H9 (cell line): ENCODE data around the gene TMEM213. TPM values are rescaled to one million over a fixed set of nuclear protein-coding genes. Genes with fewer than 3 reads are reported as not detected.

Experiments
- DNase-seq: peaks from one replicate; pipeline ENCODE4 v3.0.0-alpha.2; 2017
- H2AFZ ChIP-seq: one replicate; pipeline ENCODE4 v1.6.1; 2013; ENCODE audit warnings: mild to moderate bottlenecking, low read length, control low read depth, moderate library complexity
- H2AK5ac ChIP-seq: 2 replicates; pipeline ENCODE4 v1.6.1; 2013; ENCODE audit warnings: low read length, control low read depth, mixed read lengths; ENCODE audit not compliant: insufficient read length
- H2BK120ac ChIP-seq: one replicate; pipeline ENCODE4 v1.6.1; 2013; ENCODE audit warnings: low read depth, mild to moderate bottlenecking, low read length, control low read depth, inconsistent platforms; ENCODE audit not compliant: poor library complexity, severe bottlenecking
- H2BK12ac ChIP-seq: 2 replicates; pipeline ENCODE4 v1.6.1; 2013; ENCODE audit warnings: low read length, control low read depth, mixed read lengths, low read depth; ENCODE audit not compliant: insufficient read length
- H2BK15ac ChIP-seq: 2 replicates; pipeline ENCODE4 v1.6.1; 2013; ENCODE audit warnings: low read depth, low read length, control low read depth
- H2BK20ac ChIP-seq: one replicate; pipeline ENCODE4 v1.6.1; 2013; ENCODE audit warnings: low read depth, mild to moderate bottlenecking, low read length, control low read depth, inconsistent platforms; ENCODE audit not compliant: poor library complexity, severe bottlenecking
- H2BK5ac ChIP-seq: 2 replicates; pipeline ENCODE4 v1.6.1; 2013; ENCODE audit warnings: low read length, control low read depth, mixed read lengths; ENCODE audit not compliant: insufficient read length
- H3K14ac ChIP-seq: 2 replicates; pipeline ENCODE4 v1.6.1; 2013; ENCODE audit warnings: low read length, control low read depth; ENCODE audit not compliant: insufficient read depth
- H3K18ac ChIP-seq: 2 replicates; pipeline ENCODE4 v1.6.1; 2013; ENCODE audit warnings: low read depth, mild to moderate bottlenecking, mixed read lengths, low read length, control low read depth; ENCODE audit not compliant: insufficient read length
- H3K23ac ChIP-seq: 2 replicates; pipeline ENCODE4 v1.6.1; 2013; ENCODE audit warnings: low read length, control low read depth, mixed read lengths, low read depth; ENCODE audit not compliant: insufficient read length
- H3K23me2 ChIP-seq: 2 replicates; pipeline ENCODE4 v1.6.1; 2013; ENCODE audit warnings: low read depth, mild to moderate bottlenecking, mixed read lengths, low read length, control low read depth; ENCODE audit not compliant: insufficient read length, poor library complexity, severe bottlenecking
- H3K27ac ChIP-seq: 2 replicates; pipeline ENCODE4 v1.5.1; 2013; ENCODE audit warnings: low read length, control low read depth, mixed read lengths, low read depth; ENCODE audit not compliant: insufficient read length
- H3K27me3 ChIP-seq: 2 replicates; pipeline ENCODE4 v1.6.1; 2013; ENCODE audit warnings: low read length, control low read depth, inconsistent platforms; ENCODE audit not compliant: insufficient read depth
- H3K4ac ChIP-seq: 2 replicates; pipeline ENCODE4 v1.6.1; 2013; ENCODE audit warnings: low read depth, mild to moderate bottlenecking, control low read depth, inconsistent platforms, low read length, moderate library complexity
- H3K4me1 ChIP-seq: 2 replicates; pipeline ENCODE4 v1.6.1; 2013; ENCODE audit warnings: low read length, control low read depth, inconsistent platforms; ENCODE audit not compliant: insufficient read depth
- H3K4me2 ChIP-seq: 2 replicates; pipeline ENCODE4 v1.6.1; 2013; ENCODE audit warnings: low read length, control low read depth, mixed read lengths; ENCODE audit not compliant: insufficient read length, insufficient read depth
- H3K56ac ChIP-seq: 2 replicates; pipeline ENCODE4 v1.6.1; 2013; ENCODE audit warnings: low read depth, mild to moderate bottlenecking, mixed read lengths, low read length, control low read depth; ENCODE audit not compliant: insufficient read length
- H3K79me1 ChIP-seq: 2 replicates; pipeline ENCODE4 v1.6.1; 2013; ENCODE audit warnings: low read depth, mild to moderate bottlenecking, moderate library complexity, low read length, control low read depth, inconsistent platforms; ENCODE audit not compliant: insufficient read depth, poor library complexity, severe bottlenecking
- H3K79me2 ChIP-seq: 2 replicates; pipeline ENCODE4 v1.6.1; 2013; ENCODE audit warnings: low read length, control low read depth, inconsistent platforms; ENCODE audit not compliant: insufficient read depth
- H3K9ac ChIP-seq: 2 replicates; pipeline ENCODE4 v1.6.1; 2013; ENCODE audit warnings: low read length, control low read depth, mixed read lengths; ENCODE audit not compliant: insufficient read length; ENCODE audit errors: extremely low read depth
- H3K9me3 ChIP-seq: one replicate; pipeline ENCODE4 v1.6.1; 2013; ENCODE audit warnings: low read depth, low read length, inconsistent platforms; ENCODE audit not compliant: control insufficient read depth
- H3T11ph ChIP-seq: one replicate; pipeline ENCODE4 v1.6.1; 2013; ENCODE audit warnings: mild to moderate bottlenecking, low read length, control low read depth, inconsistent platforms
- H4K20me1 ChIP-seq: one replicate; pipeline ENCODE4 v1.6.1; 2013; ENCODE audit not compliant: control insufficient read depth, insufficient read length, insufficient read depth
- H4K5ac ChIP-seq: 2 replicates; pipeline ENCODE4 v1.6.1; 2013; ENCODE audit warnings: low read depth, mild to moderate bottlenecking, mixed read lengths, low read length, control low read depth; ENCODE audit not compliant: insufficient read length
- H4K8ac ChIP-seq: replicated peaks from 2 replicates; pipeline ENCODE4 v1.6.1; 2013; ENCODE audit warnings: low read length, control low read depth, mixed read lengths, low read depth; ENCODE audit not compliant: insufficient read length
- H4K91ac ChIP-seq: 2 replicates; pipeline ENCODE4 v1.6.1; 2013; ENCODE audit warnings: low read depth, mild to moderate bottlenecking, moderate library complexity, mixed read lengths, low read length, control low read depth; ENCODE audit not compliant: insufficient read length
- H3K27ac Mint-ChIP-seq, 3 experiments: 2 replicates in 2 of 3; 3 replicates in 1 of 3; pipeline ENCODE4 v1.8.0; 2020 to 2021; ENCODE audit warnings: mixed read lengths in 3 of 3, mild to moderate bottlenecking in 1 of 3, moderate library complexity in 1 of 3
- H3K27me3 Mint-ChIP-seq: 2 replicates; pipeline ENCODE4 v1.8.0; 2021; ENCODE audit warnings: low read depth, mild to moderate bottlenecking, moderate library complexity, mixed read lengths
- H3K36me3 Mint-ChIP-seq, 3 experiments: 2 replicates in 2 of 3; 3 replicates in 1 of 3; pipeline ENCODE4 v1.8.0; 2020 to 2021; ENCODE audit warnings: low read depth in 3 of 3, mixed read lengths in 3 of 3; ENCODE audit not compliant: insufficient read depth in 1 of 3
- H3K4me1 Mint-ChIP-seq, 2 experiments: 2 replicates each; pipeline ENCODE4 v1.8.0; 2020; ENCODE audit warnings: mixed read lengths in 2 of 2
- H3K4me3 Mint-ChIP-seq, 2 experiments: 2 replicates in 1 of 2; 3 replicates in 1 of 2; pipeline ENCODE4 v1.8.0; 2020 to 2021; ENCODE audit warnings: mild to moderate bottlenecking in 2 of 2, mixed read lengths in 2 of 2, moderate library complexity in 1 of 2
- H3K9me3 Mint-ChIP-seq, 2 experiments: 2 replicates in 1 of 2; 3 replicates in 1 of 2; pipeline ENCODE4 v1.8.0; 2020; ENCODE audit warnings: mild to moderate bottlenecking in 2 of 2, mixed read lengths in 2 of 2, moderate library complexity in 1 of 2
- WGBS: extraction: QIAGEN DNeasy Blood & Tissue Kit; methylation state at CpG from one replicate; pipeline ENCODE4 v1.1.7; 2013; ENCODE audit warnings: missing lambda C conversion rate, low lambda C conversion rate, mixed read lengths; ENCODE audit not compliant: insufficient read length; ENCODE audit errors: extremely low coverage; 5-methylcytosine and 5-hydroxymethylcytosine counted together
- total RNA-seq: library from RNA; stranded (reverse); gene quantifications from 2 replicates; pipeline ENCODE4 v1.2.1, GENCODE V29; 2021
- TF ChIP-seq, protein P1 (sequence below): fragments of 200-600 bp; sonication (generic); conservative IDR thresholded peaks from 3 replicates; pipeline ENCODE4 v1.8.0; 2021; ENCODE audit warnings: antibody characterized with exemption, mild to moderate bottlenecking

Gene TMEM213
- total RNA-seq, 1 experiment from 2014 or later: 0.22 TPM

DNA sequence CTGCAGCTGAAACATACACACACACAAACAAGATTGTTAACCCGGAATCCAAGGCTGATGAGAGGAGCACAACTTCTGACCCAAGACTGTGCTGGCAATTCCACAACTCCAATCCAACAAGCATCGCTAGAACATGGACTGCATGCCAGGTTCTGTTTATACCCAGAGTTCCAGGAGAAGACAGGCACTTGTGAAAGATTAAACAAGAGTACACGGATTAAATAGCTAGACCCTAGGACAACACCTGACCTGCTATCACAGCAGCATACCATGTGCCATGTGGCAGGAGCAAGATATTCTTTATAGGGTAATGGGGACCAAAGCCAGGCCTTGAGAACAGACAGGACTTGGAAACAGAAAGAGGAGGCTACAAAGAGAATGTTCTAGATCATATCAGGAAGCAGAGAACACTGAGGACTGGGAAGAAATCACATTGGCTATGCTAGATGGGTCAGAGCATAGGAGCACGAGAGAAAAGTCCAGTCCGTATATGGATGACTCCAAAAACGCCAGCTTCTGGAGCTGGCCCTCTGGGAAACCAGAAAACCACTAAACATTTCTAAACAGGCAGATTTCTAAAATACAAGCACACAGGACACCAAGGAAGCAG lies 83.9 kb downstream of the TMEM213 start:
- no peak overlapping the region for H2BK20ac ChIP-seq
- H3K18ac ChIP-seq: no peak overlapping the region
- H3K4me1 Mint-ChIP-seq: peaks cover 3% of the 10 kb centered on the region in 2 experiments; a peak in 3 of 4 replicates
- H3K4me2 ChIP-seq: no peak overlapping the region
- H4K20me1 ChIP-seq: no peaks in the 10 kb centered on the region
- H3T11ph ChIP-seq: no peak overlapping the region
- no peak overlapping the region for H3K4me3 Mint-ChIP-seq
- H3K4me1 ChIP-seq: no peaks in the 10 kb centered on the region
- no peak overlapping the region for H2BK5ac ChIP-seq
- no peak overlapping the region for H3K14ac ChIP-seq
- H3K27me3 ChIP-seq: no peaks in the 10 kb centered on the region
- peak overlapping the region in 2 of 3 experiments; percentile 2 to 55; a peak in 3 of 7 replicates for H3K27ac Mint-ChIP-seq
- H4K91ac ChIP-seq: no peak overlapping the region
- no peak overlapping the region for H2BK15ac ChIP-seq
- H3K36me3 Mint-ChIP-seq: peaks cover 14 to 24% (median 21%) of the 10 kb centered on the region in 3 experiments; a peak in 6 of 7 replicates
- H2AFZ ChIP-seq: no peak overlapping the region
- no peaks in the 10 kb centered on the region for H3K23me2 ChIP-seq
- no peak overlapping the region for H4K5ac ChIP-seq
- H2BK12ac ChIP-seq: no peak overlapping the region
- no peak for DNase-seq
- no peaks in the 10 kb centered on the region for H3K9me3 Mint-ChIP-seq
- TF ChIP-seq, protein P1, sequence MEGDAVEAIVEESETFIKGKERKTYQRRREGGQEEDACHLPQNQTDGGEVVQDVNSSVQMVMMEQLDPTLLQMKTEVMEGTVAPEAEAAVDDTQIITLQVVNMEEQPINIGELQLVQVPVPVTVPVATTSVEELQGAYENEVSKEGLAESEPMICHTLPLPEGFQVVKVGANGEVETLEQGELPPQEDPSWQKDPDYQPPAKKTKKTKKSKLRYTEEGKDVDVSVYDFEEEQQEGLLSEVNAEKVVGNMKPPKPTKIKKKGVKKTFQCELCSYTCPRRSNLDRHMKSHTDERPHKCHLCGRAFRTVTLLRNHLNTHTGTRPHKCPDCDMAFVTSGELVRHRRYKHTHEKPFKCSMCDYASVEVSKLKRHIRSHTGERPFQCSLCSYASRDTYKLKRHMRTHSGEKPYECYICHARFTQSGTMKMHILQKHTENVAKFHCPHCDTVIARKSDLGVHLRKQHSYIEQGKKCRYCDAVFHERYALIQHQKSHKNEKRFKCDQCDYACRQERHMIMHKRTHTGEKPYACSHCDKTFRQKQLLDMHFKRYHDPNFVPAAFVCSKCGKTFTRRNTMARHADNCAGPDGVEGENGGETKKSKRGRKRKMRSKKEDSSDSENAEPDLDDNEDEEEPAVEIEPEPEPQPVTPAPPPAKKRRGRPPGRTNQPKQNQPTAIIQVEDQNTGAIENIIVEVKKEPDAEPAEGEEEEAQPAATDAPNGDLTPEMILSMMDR: no peak
- no peak overlapping the region for H2BK120ac ChIP-seq
- H3K23ac ChIP-seq: no peak overlapping the region
- no peak overlapping the region for H3K27ac ChIP-seq
- no peak overlapping the region for H4K8ac ChIP-seq
- no peak overlapping the region for H3K4ac ChIP-seq
- H3K27me3 Mint-ChIP-seq: no peaks in the 10 kb centered on the region
- H3K79me2 ChIP-seq: no peaks in the 10 kb centered on the region
- no CpG with 5 or more reads among the region's 6 CpGs for WGBS
- H3K9ac ChIP-seq: no peak overlapping the region
- no peaks in the 10 kb centered on the region for H3K79me1 ChIP-seq
- no peak overlapping the region for H2AK5ac ChIP-seq
- no peaks in the 10 kb centered on the region for H3K9me3 ChIP-seq
- H3K56ac ChIP-seq: no peak overlapping the region
